NCI-H1930 (cell line): ENCODE results near the gene EXOC7.
"Not testable (repeated sequence)": the region's sequence is repeated elsewhere in the genome, so short reads cannot be mapped to it uniquely, and the experiment has no call there.

Experiments used
- DNase-seq, 2 experiments: peaks; one replicate each; lab custom pipeline; 2025; lab: John Stamatoyannopoulos, UW

Gene EXOC7

DNA sequence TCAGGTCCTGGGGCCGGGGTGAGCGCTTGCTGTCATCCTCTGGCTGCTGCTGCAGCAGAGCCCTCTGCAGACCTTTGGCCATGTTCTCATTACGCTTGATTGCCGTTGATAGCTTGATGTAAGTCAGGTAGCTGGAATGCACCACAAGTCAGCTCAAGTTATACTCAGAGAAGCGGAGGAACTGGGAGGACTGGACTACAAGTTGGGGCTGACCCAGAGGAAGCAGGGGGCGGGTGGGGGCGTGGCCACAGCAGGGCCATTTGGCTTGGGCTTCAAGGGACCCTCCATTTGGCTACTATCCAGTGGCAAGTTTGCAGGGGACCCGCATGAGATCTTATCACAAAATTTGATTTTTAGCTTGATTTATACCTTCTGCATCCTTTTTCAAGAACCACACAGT lies 57.5 kb downstream of the EXOC7 start:
- no peak for DNase-seq

DNA sequence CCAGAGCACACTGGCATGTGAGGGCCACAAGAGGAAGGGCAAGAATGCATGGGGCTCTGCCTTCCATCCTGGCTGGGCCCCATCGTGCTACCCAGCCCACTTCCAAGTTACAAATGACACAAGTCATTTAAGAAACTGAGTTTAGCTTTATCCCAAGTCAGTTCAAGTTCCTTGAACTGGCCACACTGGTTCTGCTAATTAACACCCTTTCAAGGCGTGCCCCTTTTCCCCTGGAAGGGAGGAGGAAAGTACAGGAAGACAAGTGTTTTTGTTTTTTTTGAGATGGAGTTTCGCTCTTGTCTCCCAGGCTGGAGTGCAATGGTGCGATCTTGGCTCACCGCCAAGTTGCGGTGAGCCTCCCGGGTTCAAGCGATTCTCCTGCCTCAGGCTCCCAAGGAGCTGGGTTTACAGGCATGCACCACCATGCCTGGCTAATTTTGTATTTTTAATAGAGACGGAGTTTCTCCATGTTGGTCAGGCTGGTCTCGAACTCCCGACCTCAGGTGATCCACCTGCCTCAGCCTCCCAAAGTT lies 59.0 kb downstream of the EXOC7 start:
- not testable (repeated sequence) for DNase-seq

DNA sequence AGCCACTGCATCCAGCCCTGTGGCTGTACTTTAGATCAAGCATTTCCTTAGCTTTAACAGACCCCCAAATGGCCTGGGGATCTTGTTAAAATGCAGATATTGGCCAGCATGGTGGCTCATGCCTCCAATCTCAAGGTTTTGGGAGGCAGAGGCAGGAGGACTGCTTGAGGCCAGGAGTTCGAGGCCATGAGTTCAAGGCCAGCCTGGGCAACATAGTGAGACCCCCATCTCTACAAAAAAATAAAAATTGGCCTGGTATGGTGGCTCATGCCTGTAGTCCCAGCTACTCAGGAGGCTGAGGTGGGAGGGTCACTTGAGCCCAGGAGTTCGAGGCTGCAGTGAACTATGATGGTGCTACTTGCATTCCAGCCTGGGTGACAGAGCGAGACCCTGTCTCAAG lies 60.7 kb downstream of the EXOC7 start:
- not testable (repeated sequence) for DNase-seq

DNA sequence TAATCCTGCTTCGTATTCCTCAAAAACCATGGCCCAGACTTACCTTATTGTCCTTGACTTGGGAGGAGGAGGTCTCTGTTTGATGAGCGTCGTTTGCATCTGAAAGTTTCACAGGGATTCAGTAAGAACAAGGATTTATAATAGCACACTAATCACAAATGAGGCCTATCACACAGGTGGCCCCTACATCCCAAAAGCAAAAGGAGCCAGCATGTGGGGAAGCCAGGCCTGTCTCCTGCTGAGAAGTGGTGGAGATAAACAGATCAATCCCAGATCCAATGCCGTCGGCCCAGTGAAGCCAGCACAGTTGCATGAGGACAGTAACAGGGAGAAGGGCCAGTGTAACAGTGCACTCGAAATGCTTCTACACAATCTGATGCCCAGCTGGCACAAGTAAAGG lies 63.2 kb downstream of the EXOC7 start:
- no peak for DNase-seq

DNA sequence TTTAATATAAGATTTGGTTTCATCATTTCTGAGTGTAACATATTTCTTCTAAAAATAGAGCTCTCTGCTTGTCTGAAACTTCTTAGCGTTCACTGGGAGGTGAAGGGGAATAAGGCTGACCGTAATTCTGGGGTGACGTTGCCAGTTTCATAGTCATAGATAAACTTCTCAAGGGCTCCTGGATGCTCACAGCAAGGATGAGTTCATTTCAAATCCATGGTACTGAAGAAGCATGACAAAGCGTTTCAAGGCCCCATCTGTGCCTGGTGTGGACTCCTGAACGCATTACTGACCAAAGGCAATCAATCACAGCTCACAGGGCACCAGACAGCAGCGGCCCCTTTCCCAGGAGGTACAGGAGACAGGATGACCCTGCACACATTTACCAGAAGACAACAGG lies 64.5 kb downstream of the EXOC7 start:
- no peak for DNase-seq

DNA sequence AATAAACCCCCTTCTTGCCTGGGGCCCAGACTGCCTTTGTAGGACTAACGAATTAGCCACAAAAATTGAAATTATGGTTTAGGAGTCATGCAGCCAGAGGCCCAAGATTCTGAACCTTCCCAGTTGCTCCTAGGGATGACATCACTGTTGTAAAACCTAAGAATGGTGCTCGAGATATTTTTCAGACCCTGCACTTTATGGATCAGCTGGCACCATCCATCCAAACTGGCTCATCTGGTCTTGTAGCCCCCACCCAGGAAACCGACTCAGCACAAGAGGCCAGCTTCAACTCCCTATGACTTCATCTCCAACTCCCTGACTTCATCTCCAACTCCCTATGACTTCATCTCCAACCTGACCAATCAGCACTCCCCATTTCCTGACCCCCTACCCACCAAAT lies 65.5 kb downstream of the EXOC7 start:
- no peak for DNase-seq

DNA sequence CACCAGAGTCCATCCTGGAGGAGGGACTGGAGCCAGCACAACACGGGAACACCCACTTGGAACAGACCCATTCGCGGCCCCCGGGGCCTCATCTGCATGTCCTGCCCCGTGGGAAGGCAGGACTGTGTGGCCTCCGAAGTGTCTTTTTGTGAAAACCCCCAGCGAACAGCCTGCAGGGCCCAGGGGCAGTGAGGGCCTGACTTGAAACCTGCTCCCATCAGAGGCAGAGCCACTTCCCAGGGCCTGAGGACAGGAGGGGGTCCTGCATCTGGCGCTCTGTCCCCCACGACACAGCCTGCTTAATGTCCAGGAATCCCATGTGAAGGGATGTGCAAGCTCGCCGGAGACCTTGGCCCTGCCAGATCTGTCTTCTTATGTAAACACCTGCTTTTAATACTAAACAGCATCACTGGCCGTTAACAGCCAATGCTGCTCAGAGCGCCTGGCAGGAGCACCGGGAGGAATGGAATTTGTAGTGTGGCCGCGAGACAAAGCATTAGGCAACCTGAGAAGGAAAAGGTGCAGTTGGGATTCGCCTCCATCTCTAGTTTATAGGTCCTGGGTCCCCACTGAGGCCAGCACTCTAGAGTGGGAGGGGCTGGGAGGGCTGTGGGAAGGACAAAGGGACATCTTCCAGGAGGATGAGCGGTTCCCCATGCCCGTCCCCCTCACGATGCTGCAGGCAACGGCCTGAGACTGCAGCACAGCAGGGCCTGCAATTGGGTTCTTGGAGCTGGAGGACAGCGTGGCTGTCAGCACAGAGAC lies 66.9 kb downstream of the EXOC7 start:
- no peak for DNase-seq

DNA sequence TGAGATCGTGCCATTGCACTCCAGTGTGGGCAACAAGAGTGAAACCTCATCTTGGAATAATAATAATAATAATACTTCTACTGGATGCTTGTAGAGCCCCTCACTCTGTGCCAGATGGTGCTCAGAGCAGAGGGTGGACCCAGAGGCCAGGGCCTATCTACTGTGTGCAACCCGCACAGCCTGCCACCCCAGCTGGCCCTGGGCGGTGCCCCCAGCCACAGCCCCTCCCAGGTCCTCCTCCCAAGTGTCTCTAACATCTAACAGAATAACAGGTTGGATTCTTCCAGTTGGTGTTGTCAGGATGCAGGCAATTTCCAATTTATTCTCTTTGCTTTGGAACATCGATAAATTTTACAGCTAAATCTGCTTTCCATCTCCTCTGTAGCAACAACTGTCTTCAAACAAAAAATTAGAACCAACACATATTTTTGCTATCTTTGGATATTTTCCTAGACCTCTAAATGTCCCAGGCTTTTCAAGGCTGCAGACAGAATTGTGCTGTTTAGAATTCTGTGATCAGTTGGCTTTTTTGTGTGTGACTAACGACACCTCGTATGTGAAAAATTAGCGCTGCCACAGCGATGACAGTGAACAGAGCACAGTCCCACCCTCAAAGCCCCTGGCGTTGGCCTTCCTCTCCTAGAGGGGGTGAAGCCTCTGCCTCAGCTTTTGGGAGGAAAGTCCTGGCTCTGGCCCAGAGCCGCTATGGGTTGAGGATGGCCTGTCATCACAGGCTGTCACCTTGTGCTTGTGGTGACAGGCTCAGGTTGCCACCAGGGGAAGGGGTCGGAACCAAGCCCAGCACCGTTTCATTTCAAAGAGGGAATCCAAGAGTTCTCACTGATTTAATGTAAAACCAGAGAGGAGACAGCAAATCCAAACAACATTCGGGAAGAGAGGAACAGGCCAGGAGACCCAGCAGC lies 68.9 kb downstream of the EXOC7 start:
- no peak for DNase-seq

DNA sequence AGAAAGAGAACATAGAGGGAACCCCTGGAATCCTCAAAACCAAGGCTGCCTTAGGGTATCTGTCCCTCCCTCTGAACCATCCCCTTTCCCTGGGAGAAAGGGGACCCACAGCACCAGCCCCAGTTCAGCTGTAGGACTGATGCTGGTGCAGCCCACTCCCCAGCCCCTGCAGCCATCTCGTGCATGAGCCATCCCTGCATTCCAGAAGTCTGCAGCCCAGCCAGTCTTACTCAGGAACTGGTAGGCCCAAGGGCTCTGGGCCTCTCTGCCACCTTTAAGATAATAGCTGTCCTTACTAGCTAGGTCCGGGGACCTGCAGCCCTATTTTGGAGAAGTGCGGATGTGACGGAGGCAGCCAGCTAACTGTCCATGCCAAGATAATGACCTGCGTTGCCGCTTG lies 70.4 kb downstream of the EXOC7 start:
- no peak for DNase-seq

DNA sequence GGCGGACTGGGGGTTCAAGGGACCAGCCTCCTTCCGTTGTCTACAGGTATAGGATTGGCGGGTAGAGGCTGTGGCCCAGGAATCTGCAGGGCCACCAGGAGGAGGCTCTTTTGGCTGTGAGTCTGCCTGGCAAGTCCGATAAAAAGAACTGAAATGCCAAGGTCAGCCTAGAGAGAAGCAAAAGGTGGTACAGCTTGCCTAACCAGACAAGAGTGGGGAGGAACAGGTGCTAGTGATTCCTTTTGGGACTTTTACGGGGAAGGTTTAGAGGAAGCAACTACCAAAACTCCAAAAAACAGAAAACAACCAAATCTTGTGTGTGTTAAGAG lies 70.8 kb downstream of the EXOC7 start:
- DNase-seq: no peak

DNA sequence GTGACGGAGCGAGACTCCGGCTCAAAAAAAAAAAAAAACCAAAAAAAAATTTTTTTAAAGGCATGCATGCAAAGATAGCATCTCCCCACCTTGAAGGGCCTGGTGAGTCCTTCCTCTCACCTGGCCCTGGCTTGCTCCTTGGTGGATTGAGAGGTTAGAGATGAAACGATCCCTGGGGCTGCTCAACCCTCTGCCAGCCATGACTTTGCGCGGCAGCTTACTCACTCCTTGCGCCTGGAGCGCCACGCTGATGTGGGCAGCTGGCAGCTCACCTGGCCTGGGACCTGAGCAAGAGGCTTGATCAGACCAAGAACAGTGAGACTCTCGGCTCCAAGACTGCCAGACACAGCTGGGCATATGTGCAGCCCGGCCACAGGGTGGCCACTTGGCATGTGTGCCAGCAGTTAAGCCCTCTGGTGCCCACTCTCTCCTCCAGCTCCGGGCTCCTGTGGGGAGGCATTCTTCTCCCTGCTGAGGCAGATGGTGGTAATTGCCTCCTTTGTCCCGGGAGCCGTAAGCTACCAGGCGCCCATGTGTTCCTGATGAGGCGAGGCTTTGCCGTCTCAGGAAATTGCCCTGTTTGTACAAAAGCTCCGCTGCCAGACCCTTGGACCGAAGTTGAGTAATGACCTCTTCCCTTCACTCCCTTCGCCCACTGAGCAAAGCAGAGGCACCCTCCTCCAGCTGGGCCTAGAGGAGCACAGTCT lies 71.4 kb downstream of the EXOC7 start:
- DNase-seq: no peak
